SK-N-SH treated with all-trans-retinoic acid at 6 μM for 48 hours (cell line): ENCODE results near the gene AXIN1.

Source experiments
- ARNTL ChIP-seq: fragments of 450-650 bp; formaldehyde crosslinking; IDR thresholded peaks from 2 replicates; pipeline ENCODE4 v1.5.0; 2020; ENCODE audit warnings: low read depth, mild to moderate bottlenecking, moderate library complexity, borderline replicate concordance
- BACH2 ChIP-seq: fragments of 250-450 bp; sonication (Bioruptor Pico); IDR thresholded peaks from 2 replicates; pipeline ENCODE4 v1.9.0; 2021; ENCODE audit warnings: mild to moderate bottlenecking, borderline replicate concordance
- ISL1 ChIP-seq: fragments of 250-450 bp; sonication (Bioruptor Pico); IDR thresholded peaks from 2 replicates; pipeline ENCODE4 v2.1.2; 2022; ENCODE audit warnings: mild to moderate bottlenecking, moderate library complexity
- PATZ1 ChIP-seq: fragments of 250-450 bp; sonication (Bioruptor Pico); IDR thresholded peaks from 2 replicates; pipeline ENCODE4 v1.8.0; 2020; ENCODE audit warnings: mild to moderate bottlenecking, moderate library complexity, borderline replicate concordance
- RARB ChIP-seq: fragments of 250-450 bp; sonication (Bioruptor Pico); IDR thresholded peaks from 2 replicates; pipeline ENCODE4 v1.8.0; 2021; ENCODE audit warnings: mild to moderate bottlenecking, moderate library complexity
- ZFP3 ChIP-seq: fragments of 250-450 bp; sonication (Bioruptor Pico); IDR thresholded peaks from 2 replicates; pipeline ENCODE4 v1.5.0; 2020; ENCODE audit warnings: mild to moderate bottlenecking, moderate library complexity
- ZNF565 ChIP-seq: fragments of 450-650 bp; formaldehyde crosslinking; conservative IDR thresholded peaks from 2 replicates; pipeline ENCODE4 v1.5.0; 2020; ENCODE audit warnings: low read depth, mild to moderate bottlenecking, moderate library complexity
- ZNF70 ChIP-seq: fragments of 450-650 bp; formaldehyde crosslinking; IDR thresholded peaks from 2 replicates; pipeline ENCODE4 v1.5.0; 2020; ENCODE audit warnings: mild to moderate bottlenecking, moderate library complexity
- ZNF8 ChIP-seq: fragments of 450-650 bp; formaldehyde crosslinking; IDR thresholded peaks from 2 replicates; pipeline ENCODE4 v1.5.0; 2020; ENCODE audit warnings: mild to moderate bottlenecking, moderate library complexity
- TF ChIP-seq, protein P1 (sequence below): fragments of 250-450 bp; sonication (Bioruptor Pico); IDR thresholded peaks from 2 replicates; pipeline ENCODE4 v1.5.1; 2020; ENCODE audit warnings: low read depth, mild to moderate bottlenecking, moderate library complexity

GRCh38 chr16:272633-273546 lies 79.6 kb downstream of the AXIN1 start:
- TF ChIP-seq, protein P1, sequence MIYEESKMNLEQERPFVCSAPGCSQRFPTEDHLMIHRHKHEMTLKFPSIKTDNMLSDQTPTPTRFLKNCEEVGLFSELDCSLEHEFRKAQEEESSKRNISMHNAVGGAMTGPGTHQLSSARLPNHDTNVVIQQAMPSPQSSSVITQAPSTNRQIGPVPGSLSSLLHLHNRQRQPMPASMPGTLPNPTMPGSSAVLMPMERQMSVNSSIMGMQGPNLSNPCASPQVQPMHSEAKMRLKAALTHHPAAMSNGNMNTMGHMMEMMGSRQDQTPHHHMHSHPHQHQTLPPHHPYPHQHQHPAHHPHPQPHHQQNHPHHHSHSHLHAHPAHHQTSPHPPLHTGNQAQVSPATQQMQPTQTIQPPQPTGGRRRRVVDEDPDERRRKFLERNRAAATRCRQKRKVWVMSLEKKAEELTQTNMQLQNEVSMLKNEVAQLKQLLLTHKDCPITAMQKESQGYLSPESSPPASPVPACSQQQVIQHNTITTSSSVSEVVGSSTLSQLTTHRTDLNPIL (CRISPR knock-in tag), result no peak
- no peak for TF ChIP-seq ZFP3 (CRISPR knock-in tag)
- TF ChIP-seq RARB (CRISPR knock-in tag), result no peak
- no peak for TF ChIP-seq ZNF8 (CRISPR knock-in tag)
- TF ChIP-seq ZNF565 (CRISPR knock-in tag), result no peak
- no peak for TF ChIP-seq ZNF70
- TF ChIP-seq ARNTL (CRISPR knock-in tag), result no peak
- no peak for TF ChIP-seq PATZ1
- no peak for TF ChIP-seq ISL1 (CRISPR knock-in tag)
- no peak for TF ChIP-seq BACH2 (CRISPR knock-in tag)
